WERI-Rb-1 (cell line): ENCODE measurements around the gene ASB1.

ENCODE experiments used
- DNase-seq: peaks from one replicate; pipeline ENCODE4 v3.0.0-alpha.2; 2020
- H3K27ac ChIP-seq: fragments of 250-450 bp; sonication (Bioruptor Pico); 2 replicates; pipeline ENCODE4 v1.5.1; 2020; ENCODE audit warnings: mild to moderate bottlenecking, moderate library complexity
- H3K27me3 ChIP-seq: fragments of 250-450 bp; sonication (Bioruptor Pico); 2 replicates; pipeline ENCODE4 v1.5.1; 2021; ENCODE audit warnings: mild to moderate bottlenecking, low read depth, moderate library complexity; ENCODE audit not compliant: insufficient read depth, severe bottlenecking
- H3K36me3 ChIP-seq: fragments of 250-450 bp; sonication (Bioruptor Pico); 2 replicates; pipeline ENCODE4 v1.5.1; 2020; ENCODE audit warnings: mild to moderate bottlenecking, moderate library complexity
- H3K4me3 ChIP-seq: 2 replicates; pipeline ENCODE4 v1.5.1; 2011; ENCODE audit warnings: low read depth, mild to moderate bottlenecking, control low read depth, low read length
- H3K9me3 ChIP-seq: fragments of 250-450 bp; sonication (Bioruptor Pico); 2 replicates; pipeline ENCODE4 v1.5.1; 2021; ENCODE audit warnings: mild to moderate bottlenecking, moderate library complexity; ENCODE audit not compliant: severe bottlenecking
- CTCF ChIP-seq: IDR thresholded peaks from 2 replicates; pipeline ENCODE4 v1.5.1; 2011; ENCODE audit warnings: low read depth, mild to moderate bottlenecking, control low read depth, inconsistent platforms, low read length

ASB1 gene

GRCh38 chr2:238406998-238407285 is 19.8 kb upstream of the ASB1 start:
- Histone ChIP-seq H3K9me3 (no peaks in the 10 kb centered on the region), H3K4me3 (no peak overlapping the region), H3K27ac (no peak overlapping the region), H3K27me3 (no peaks in the 10 kb centered on the region), H3K36me3 (no peaks in the 10 kb centered on the region)
- DNase-seq = no peak
- no peak for TF ChIP-seq CTCF

DNA sequence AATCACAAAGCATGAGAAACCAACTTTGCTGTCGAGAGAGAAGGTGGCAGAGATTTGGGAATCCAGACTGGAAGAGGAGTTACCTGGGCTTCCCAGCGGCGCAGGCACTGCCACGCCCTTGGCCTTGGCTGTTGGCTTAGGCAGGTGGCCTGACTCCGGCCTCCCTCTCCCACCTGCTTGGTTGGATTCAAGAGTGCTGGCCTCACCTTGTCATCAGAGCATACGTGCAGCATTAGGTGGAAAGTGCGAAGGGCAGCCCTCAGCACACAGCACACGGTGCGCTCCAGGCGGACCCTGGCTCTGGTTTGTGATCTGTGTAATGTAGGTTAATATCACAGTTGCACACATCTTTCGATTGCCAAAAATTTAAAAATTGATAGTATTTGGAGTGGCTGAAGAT is 19.2 kb upstream of the ASB1 start:
- no peak overlapping the region for H3K4me3 ChIP-seq
- TF ChIP-seq CTCF = no peak
- H3K27ac ChIP-seq = no peak overlapping the region
- no peaks in the 10 kb centered on the region for H3K27me3 ChIP-seq
- H3K36me3 ChIP-seq = no peaks in the 10 kb centered on the region
- H3K9me3 ChIP-seq = no peaks in the 10 kb centered on the region
- no peak for DNase-seq

GRCh38 chr2:238408615-238409340 is 17.9 kb upstream of the ASB1 start:
- no peaks in the 10 kb centered on the region for H3K27me3 ChIP-seq
- H3K4me3 ChIP-seq = no peak overlapping the region
- no peak for TF ChIP-seq CTCF
- no peak overlapping the region for H3K27ac ChIP-seq
- H3K36me3 ChIP-seq = no peaks in the 10 kb centered on the region
- no peak for DNase-seq
- no peaks in the 10 kb centered on the region for H3K9me3 ChIP-seq

- no peak for TF ChIP-seq CTCF
- no peaks in the 10 kb centered on the region for H3K27me3 ChIP-seq
- no peaks in the 10 kb centered on the region for H3K36me3 ChIP-seq
- H3K9me3 ChIP-seq = no peaks in the 10 kb centered on the region
- no peak for DNase-seq
- H3K27ac ChIP-seq = no peak overlapping the region
- no peak overlapping the region for H3K4me3 ChIP-seq
These were observed 17.2 kb upstream of the ASB1 start for GRCh38 chr2:238409341-238410199.

- no peak for TF ChIP-seq CTCF
- H3K27ac ChIP-seq = no peak overlapping the region
- no peaks in the 10 kb centered on the region for H3K36me3 ChIP-seq
- no peak for DNase-seq
- no peaks in the 10 kb centered on the region for H3K27me3 ChIP-seq
- H3K9me3 ChIP-seq = no peaks in the 10 kb centered on the region
- no peak overlapping the region for H3K4me3 ChIP-seq
These were observed 14.5 kb upstream of the ASB1 start for GRCh38 chr2:238412067-238412767.
